ENCODE measurements around the gene CHI3L1.

Gene CHI3L1

DNA sequence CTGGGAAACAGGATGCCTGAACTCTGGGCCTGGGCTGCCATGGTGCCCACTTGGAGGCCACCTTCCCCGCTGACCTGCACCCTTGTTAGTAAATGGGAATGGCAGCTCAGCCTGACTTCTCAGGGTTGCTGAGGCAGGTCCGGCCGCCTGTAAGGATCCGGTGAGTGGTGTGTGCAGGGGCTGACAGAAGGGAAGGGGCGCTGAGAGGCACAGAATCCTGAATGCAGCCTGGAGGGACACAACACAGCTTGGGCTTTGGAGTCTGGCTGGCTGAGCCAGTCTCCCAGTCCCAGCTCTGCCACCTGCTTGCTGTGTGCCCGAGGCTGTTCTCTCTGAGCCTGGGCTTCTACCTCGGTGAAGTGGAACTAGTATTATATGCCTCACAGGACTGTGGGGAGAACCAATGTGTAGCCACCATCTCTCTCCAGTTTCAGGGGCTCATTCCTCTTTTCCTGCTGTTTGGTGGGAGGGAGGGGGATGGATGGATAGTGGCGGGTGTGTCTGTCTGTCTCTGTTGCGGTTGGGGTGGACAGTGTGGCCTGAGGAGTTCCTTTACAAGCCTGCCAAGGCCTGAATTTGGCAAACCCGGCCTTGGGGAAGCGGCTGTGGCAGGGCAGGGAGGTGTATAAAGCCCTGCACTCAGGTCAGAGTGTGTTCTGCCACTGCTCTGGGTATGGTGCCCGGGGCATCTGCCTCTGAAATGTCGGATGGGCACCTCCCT is 41.0 kb downstream of the CHI3L1 start:
- no peaks in the 10 kb centered on the region for H3K27me3 ChIP-seq (ENCODE audit: control insufficient read depth in 1 of 2, insufficient read depth in 2 of 2, low read length in 2 of 2)
- H3K36me3 ChIP-seq (ENCODE audit: insufficient read depth, low read length): no peaks in the 10 kb centered on the region
- H3K9ac ChIP-seq (ENCODE audit: low read length): no peak overlapping the region
- no peaks in the 10 kb centered on the region for H3K4me1 ChIP-seq (ENCODE audit: insufficient read depth, low read length)
- no peaks in the 10 kb centered on the region for H3K9me3 ChIP-seq (ENCODE audit: low read length)
- no peak overlapping the region for H3K27ac ChIP-seq (ENCODE audit: low read depth, low read length)
- H3K4me3 ChIP-seq (ENCODE audit: low read depth in 1 of 2, low read length in 2 of 2): no peak overlapping the region

DNA sequence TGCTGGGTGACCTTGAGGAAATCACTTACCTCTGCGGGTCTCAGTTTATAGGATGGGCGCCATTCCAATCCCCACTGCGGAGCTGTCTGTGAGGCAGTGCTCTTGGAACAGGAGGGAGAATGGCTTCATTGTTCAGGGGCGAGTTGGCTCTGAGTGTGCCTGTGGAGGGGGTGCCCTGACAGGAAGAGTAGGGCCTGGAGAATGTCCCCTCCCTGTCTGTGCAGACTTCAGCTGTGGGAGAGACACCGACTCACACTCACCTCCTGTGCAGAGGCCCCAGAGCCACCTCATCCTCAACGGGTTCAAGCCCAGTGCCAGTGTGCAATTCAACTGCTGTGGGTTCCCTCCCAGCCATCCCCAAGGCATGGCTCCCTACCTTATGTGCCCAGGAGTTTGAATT is 41.8 kb downstream of the CHI3L1 start:
- H3K4me3 ChIP-seq (ENCODE audit: low read depth in 1 of 2, low read length in 2 of 2): no peak overlapping the region
- H3K9ac ChIP-seq (ENCODE audit: low read length): no peak overlapping the region
- H3K4me1 ChIP-seq (ENCODE audit: insufficient read depth, low read length): no peaks in the 10 kb centered on the region
- H3K36me3 ChIP-seq (ENCODE audit: insufficient read depth, low read length): no peaks in the 10 kb centered on the region
- no peaks in the 10 kb centered on the region for H3K27me3 ChIP-seq (ENCODE audit: control insufficient read depth in 1 of 2, insufficient read depth in 2 of 2, low read length in 2 of 2)
- no peaks in the 10 kb centered on the region for H3K9me3 ChIP-seq (ENCODE audit: low read length)
- H3K27ac ChIP-seq (ENCODE audit: low read depth, low read length): no peak overlapping the region

DNA sequence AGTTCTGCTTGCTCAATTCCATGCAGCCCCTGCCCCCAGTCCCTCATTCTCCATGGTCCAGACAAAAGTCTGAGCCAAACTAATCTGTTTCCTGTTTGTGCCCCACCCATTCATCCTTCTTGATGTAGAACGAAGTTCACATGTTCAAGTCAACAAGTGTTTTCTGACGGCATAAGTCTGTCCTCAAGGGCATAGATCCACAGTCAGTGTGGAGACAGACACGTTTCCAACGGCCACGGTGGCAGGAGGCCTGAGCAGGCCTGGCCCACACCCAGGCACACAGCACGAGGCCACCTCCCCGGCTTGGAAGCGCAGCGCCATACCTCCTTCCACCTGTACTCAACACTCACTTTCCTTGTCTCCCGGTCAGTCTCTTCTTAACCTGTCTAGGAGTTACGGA is 42.9 kb downstream of the CHI3L1 start:
- no peaks in the 10 kb centered on the region for H3K4me1 ChIP-seq (ENCODE audit: insufficient read depth, low read length)
- no peaks in the 10 kb centered on the region for H3K27me3 ChIP-seq (ENCODE audit: control insufficient read depth in 1 of 2, insufficient read depth in 2 of 2, low read length in 2 of 2)
- no peak overlapping the region for H3K9ac ChIP-seq (ENCODE audit: low read length)
- no peaks in the 10 kb centered on the region for H3K36me3 ChIP-seq (ENCODE audit: insufficient read depth, low read length)
- H3K9me3 ChIP-seq (ENCODE audit: low read length): no peaks in the 10 kb centered on the region
- no peak overlapping the region for H3K27ac ChIP-seq (ENCODE audit: low read depth, low read length)
- no peak overlapping the region for H3K4me3 ChIP-seq (ENCODE audit: low read depth in 1 of 2, low read length in 2 of 2)

DNA sequence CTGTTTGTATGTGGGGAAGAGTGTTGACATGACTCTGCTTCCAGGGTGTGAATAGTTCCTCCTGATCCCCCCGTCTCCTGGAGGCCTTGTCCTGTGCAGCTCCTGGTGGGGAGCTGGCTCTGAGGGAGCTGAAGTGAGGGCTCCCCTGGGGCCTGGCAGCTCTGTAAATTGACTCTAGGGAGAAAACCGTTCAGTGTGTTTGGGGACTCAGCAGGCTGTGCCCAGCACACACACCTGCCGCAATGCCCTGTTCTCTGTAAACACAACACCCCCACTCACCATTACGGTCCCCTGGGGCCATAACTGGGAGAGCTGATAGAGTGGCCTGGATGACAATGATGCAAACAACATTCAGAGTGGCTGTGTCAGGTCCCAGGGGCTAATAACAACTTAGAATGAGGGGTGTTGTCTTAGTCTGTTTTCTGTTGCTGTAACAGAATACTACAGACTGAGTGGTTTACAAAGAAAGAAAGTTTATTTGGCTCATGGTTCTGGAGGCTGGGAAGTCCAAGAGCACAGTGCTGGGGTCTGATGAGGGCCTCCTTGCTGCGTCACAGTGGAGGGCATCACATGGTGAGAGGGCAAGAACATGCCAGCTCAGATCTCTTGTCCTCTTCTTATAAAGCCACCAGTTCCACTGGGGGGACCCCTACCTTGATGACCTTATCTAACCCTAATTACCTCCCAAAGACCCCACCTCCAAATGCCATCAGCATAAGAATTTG is 43.7 kb downstream of the CHI3L1 start:
- Histone ChIP-seq H3K36me3 (ENCODE audit: insufficient read depth, low read length) (no peaks in the 10 kb centered on the region), H3K9ac (ENCODE audit: low read length) (no peak overlapping the region), H3K4me1 (ENCODE audit: insufficient read depth, low read length) (no peaks in the 10 kb centered on the region), H3K27me3 (ENCODE audit: control insufficient read depth in 1 of 2, insufficient read depth in 2 of 2, low read length in 2 of 2) (no peaks in the 10 kb centered on the region), H3K27ac (ENCODE audit: low read depth, low read length) (no peak overlapping the region), H3K4me3 (ENCODE audit: low read depth in 1 of 2, low read length in 2 of 2) (no peak overlapping the region), H3K9me3 (ENCODE audit: low read length) (no peaks in the 10 kb centered on the region)

DNA sequence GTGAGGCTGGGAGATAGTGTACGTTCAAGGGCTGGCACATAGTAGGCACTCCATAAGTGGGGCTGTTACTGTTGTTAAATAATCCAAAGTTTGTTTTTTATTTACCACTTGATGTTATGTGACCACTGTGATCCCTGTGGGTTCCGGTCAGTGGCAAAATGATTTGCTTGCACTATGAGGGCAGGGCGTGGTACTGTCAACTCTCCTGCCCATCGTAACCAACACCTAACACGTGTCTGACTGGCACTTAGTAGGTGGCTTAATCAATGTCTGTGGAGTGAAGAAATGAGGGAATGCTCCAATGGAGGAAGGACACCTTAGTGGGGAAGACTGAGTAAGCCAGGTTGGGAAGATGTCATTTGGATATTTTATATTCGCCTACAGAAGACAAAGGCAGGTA is 44.4 kb downstream of the CHI3L1 start:
- no peaks in the 10 kb centered on the region for H3K4me1 ChIP-seq (ENCODE audit: insufficient read depth, low read length)
- no peaks in the 10 kb centered on the region for H3K36me3 ChIP-seq (ENCODE audit: insufficient read depth, low read length)
- no peaks in the 10 kb centered on the region for H3K27me3 ChIP-seq (ENCODE audit: control insufficient read depth in 1 of 2, insufficient read depth in 2 of 2, low read length in 2 of 2)
- H3K27ac ChIP-seq (ENCODE audit: low read depth, low read length): no peak overlapping the region
- H3K4me3 ChIP-seq (ENCODE audit: low read depth in 1 of 2, low read length in 2 of 2): no peak overlapping the region
- no peak overlapping the region for H3K9ac ChIP-seq (ENCODE audit: low read length)
- no peaks in the 10 kb centered on the region for H3K9me3 ChIP-seq (ENCODE audit: low read length)

DNA sequence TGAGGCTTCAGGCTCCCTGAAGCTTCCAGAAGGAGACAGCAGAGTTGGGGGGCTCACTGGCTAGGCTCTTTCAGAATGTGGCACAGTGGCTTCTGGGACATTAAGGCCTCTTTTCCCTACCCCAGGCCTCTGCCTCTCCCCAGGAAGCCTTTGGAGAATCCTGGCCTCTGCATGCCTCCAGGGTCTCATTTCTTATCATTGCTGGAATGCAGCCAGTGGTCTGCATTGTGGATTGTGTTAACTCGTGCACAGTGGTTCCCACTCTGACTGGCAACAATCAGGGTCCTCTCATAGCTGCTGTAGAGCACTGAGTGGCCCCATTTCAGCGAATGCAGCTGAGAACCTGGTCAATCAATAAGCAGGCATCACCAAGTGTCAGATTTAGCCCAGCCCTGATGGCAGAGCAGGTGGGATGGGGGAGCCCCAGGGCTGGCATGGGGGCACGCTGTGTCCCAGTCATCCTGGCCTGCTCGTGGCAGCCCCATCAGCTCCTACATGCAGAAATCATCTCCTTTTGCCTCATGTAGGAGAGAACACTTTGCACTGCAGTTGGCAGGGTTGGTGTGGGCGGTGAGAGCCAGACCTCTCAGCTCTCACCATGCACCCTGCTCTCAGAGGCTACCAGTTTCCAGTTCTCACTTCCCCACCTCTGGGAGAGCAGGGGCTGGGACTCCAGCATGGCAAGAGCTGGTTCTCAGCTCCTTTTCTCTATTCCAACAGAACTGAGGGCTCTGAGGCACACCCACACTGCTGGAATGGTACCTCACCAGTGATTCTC is 45.6 kb downstream of the CHI3L1 start:
- H3K9ac ChIP-seq (ENCODE audit: low read length): no peak overlapping the region
- no peaks in the 10 kb centered on the region for H3K4me1 ChIP-seq (ENCODE audit: insufficient read depth, low read length)
- H3K27ac ChIP-seq (ENCODE audit: low read depth, low read length): no peak overlapping the region
- no peaks in the 10 kb centered on the region for H3K27me3 ChIP-seq (ENCODE audit: control insufficient read depth in 1 of 2, insufficient read depth in 2 of 2, low read length in 2 of 2)
- H3K36me3 ChIP-seq (ENCODE audit: insufficient read depth, low read length): no peaks in the 10 kb centered on the region
- H3K4me3 ChIP-seq (ENCODE audit: low read depth in 1 of 2, low read length in 2 of 2): no peak overlapping the region
- no peaks in the 10 kb centered on the region for H3K9me3 ChIP-seq (ENCODE audit: low read length)

DNA sequence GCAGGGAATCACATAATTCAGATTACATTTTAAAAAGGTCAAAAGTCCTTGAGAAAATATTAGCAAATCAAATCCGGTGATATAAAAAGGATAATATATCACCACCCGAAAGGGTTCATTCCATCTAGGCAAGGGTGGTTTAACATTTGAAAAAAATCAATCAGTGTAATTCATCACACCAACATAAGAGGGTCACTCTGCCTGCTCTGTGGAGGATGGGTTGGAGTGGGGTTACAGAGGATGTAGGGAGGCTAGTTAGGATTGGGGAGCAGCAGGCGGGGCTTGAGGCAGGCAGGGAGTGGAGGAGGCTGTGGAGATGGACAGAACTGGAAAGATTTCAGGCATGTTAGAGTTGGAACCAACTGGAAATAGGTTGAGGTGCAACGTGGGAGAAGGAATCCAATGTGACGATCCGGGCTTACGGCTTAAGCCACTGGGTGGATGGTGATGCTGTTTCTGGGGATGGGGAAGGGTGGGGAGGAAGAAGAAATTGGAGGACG is 46.5 kb downstream of the CHI3L1 start:
- Histone ChIP-seq H3K9me3 (ENCODE audit: low read length) (no peaks in the 10 kb centered on the region), H3K27me3 (ENCODE audit: control insufficient read depth in 1 of 2, insufficient read depth in 2 of 2, low read length in 2 of 2) (no peaks in the 10 kb centered on the region), H3K36me3 (ENCODE audit: insufficient read depth, low read length) (no peaks in the 10 kb centered on the region), H3K27ac (ENCODE audit: low read depth, low read length) (no peak overlapping the region), H3K4me3 (ENCODE audit: low read depth in 1 of 2, low read length in 2 of 2) (no peak overlapping the region), H3K9ac (ENCODE audit: low read length) (no peak overlapping the region), H3K4me1 (ENCODE audit: insufficient read depth, low read length) (no peaks in the 10 kb centered on the region)

DNA sequence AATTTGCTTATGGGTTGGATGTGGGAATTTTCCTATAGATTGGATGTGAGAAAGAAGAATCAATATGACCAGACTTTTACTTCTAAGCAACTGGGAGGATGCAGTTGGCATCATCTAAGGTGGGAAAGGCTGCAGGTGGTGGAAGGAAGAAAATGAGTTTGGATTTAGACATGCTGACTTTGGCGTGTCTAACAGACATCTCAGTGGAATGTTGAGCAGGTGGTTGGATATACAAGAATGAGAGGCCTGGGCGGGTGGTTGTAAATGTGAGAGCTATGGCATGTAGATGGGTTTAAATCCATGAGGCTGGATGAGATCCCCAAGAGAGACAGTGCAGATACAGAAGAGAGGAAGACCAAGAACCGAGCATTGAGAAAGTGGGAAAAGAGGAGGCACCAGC is 48.4 kb downstream of the CHI3L1 start:
- no peak overlapping the region for H3K27ac ChIP-seq (ENCODE audit: low read depth, low read length)
- no peaks in the 10 kb centered on the region for H3K4me1 ChIP-seq (ENCODE audit: insufficient read depth, low read length)
- no peaks in the 10 kb centered on the region for H3K27me3 ChIP-seq (ENCODE audit: control insufficient read depth in 1 of 2, insufficient read depth in 2 of 2, low read length in 2 of 2)
- H3K9me3 ChIP-seq (ENCODE audit: low read length): no peaks in the 10 kb centered on the region
- no peak overlapping the region for H3K9ac ChIP-seq (ENCODE audit: low read length)
- H3K4me3 ChIP-seq (ENCODE audit: low read depth in 1 of 2, low read length in 2 of 2): no peak overlapping the region
- H3K36me3 ChIP-seq (ENCODE audit: insufficient read depth, low read length): no peaks in the 10 kb centered on the region

DNA sequence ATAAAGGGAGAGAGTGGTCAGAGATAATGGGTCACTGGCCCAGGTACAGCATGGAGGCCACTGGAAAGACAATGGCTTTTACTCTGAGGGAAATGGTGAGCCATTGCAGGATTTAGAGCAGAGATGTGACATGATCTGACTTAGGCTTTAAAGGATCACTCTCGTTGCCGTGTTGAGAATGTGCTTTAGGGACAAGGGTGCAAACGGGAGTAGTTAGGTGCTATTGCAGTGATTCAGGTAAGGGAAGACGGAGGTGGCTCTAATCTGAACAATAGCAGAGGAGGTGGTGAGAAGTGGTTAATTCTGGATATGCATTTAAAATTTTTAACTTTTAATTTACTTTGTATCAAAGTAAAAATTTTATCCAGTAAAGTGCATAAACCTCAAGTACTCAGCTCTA is 49.2 kb downstream of the CHI3L1 start:
- H3K27ac ChIP-seq (ENCODE audit: low read depth, low read length): no peak overlapping the region
- no peak overlapping the region for H3K4me3 ChIP-seq (ENCODE audit: low read depth in 1 of 2, low read length in 2 of 2)
- H3K9me3 ChIP-seq (ENCODE audit: low read length): no peaks in the 10 kb centered on the region
- H3K36me3 ChIP-seq (ENCODE audit: insufficient read depth, low read length): no peaks in the 10 kb centered on the region
- H3K9ac ChIP-seq (ENCODE audit: low read length): no peak overlapping the region
- no peaks in the 10 kb centered on the region for H3K27me3 ChIP-seq (ENCODE audit: control insufficient read depth in 1 of 2, insufficient read depth in 2 of 2, low read length in 2 of 2)
- H3K4me1 ChIP-seq (ENCODE audit: insufficient read depth, low read length): no peaks in the 10 kb centered on the region

DNA sequence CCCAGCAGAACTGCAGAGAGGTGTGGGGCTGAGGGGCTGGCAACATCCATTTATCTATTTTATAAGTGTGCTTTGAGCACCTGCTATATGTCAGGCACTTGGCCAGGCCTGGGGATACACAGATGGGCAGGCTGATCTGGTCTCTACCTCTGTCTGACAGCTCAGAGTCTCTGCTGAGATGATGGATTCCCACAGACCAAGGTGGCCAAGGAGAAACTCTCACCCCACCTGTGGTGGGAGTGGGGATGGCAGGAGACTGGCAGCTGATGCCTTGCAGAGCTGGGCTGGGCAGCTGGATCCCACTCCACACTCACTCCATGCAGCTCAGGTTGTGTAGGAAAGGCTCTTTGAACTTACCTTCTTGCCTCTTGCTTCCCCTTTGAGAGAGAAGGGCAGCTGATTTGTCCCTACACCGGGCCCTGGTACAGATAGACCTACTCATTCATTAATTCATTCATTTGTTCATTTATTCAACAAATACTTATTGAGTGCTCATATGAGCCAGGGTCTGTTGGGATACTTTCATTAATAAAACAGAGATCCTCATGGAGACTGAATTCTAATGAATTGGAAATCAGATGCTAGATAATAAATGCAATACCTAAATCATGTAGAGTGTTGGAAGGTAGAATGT is 50.0 kb downstream of the CHI3L1 start:
- Histone ChIP-seq H3K9me3 (ENCODE audit: low read length) (no peaks in the 10 kb centered on the region), H3K36me3 (ENCODE audit: insufficient read depth, low read length) (no peaks in the 10 kb centered on the region), H3K27ac (ENCODE audit: low read depth, low read length) (no peak overlapping the region), H3K4me3 (ENCODE audit: low read depth in 1 of 2, low read length in 2 of 2) (no peak overlapping the region), H3K4me1 (ENCODE audit: insufficient read depth, low read length) (no peaks in the 10 kb centered on the region), H3K9ac (ENCODE audit: low read length) (no peak overlapping the region), H3K27me3 (ENCODE audit: control insufficient read depth in 1 of 2, insufficient read depth in 2 of 2, low read length in 2 of 2) (no peaks in the 10 kb centered on the region)

DNA sequence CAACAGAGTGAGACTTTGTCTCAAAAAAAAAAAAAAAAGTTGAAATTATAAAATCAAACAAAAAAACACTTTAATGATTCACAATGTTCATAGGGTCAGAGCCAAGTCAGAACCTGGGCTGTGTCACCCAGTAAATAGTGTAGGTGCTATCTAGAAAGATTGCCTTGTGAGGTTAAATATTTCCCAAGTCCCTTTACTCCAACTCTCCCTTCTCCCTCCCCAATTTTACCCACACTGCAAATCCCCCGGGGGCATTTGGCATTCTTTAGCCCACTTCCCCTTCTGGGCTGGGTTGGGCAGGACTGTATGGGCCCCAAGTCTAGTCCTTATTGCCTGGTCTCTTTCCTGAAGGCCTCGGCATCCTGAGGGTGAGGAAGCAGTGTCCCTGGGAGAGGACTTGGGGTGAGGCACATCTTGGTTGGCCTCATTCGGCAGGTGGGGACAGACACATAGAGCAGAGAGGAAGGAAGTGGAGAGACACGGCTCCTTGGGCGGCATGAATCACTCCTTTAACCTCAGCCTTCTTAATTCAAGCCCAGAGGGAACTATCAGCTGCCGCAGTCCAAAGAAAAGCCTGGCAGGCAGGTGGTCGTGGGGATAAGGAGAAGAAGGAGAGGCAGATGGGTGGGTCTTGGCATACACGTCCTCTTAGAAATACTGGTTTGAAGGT is 50.7 kb downstream of the CHI3L1 start:
- Histone ChIP-seq H3K4me3 (ENCODE audit: low read depth in 1 of 2, low read length in 2 of 2) (no peak overlapping the region), H3K9me3 (ENCODE audit: low read length) (no peaks in the 10 kb centered on the region), H3K27ac (ENCODE audit: low read depth, low read length) (no peak overlapping the region), H3K9ac (ENCODE audit: low read length) (no peak overlapping the region), H3K36me3 (ENCODE audit: insufficient read depth, low read length) (no peaks in the 10 kb centered on the region), H3K4me1 (ENCODE audit: insufficient read depth, low read length) (no peaks in the 10 kb centered on the region), H3K27me3 (ENCODE audit: control insufficient read depth in 1 of 2, insufficient read depth in 2 of 2, low read length in 2 of 2) (no peaks in the 10 kb centered on the region)
